ENCODE data around the gene SBK1. TPM values are rescaled to one million over a fixed set of nuclear protein-coding genes. Genes with fewer than 3 reads are reported as not detected.

Gene SBK1
- total RNA-seq, 1 donor from 2014 or later: 7.0 TPM

DNA sequence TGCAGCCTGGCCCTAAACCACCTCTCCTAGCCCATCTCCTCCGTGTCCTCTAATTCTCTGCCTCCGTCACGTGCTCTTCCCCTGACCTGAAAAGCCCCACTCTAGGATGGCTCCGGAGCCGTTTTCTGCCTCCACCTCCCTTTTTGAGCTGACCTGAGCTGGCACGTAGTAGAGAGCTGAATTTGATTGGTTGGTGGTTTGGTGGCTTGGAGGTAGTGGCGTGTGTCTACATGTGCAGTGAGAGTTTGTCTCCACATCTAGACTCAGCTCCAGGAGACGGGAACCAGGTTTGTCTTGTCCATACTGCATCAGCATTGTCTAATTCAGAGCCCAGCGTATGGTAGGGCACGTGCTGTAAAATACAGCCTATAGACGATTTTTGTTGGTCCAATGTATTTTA, 3.0 kb downstream of the SBK1 start:
- DNase-seq (ENCODE audit: low read depth) (no peak), FAIRE-seq (no peak)
- Histone ChIP-seq H3K4me3 (ENCODE audit: insufficient read depth, low read depth, low read length) (no peak overlapping the region), H4K20me1 (ENCODE audit: insufficient read depth, low read length) (peaks cover 7% of the 10 kb centered on the region), H2AFZ (ENCODE audit: low read depth, low read length) (no peak overlapping the region), H3K27ac (ENCODE audit: low read depth, low read length) (no peak overlapping the region), H3K9ac (ENCODE audit: low read length) (no peak overlapping the region), H3K27me3 (ENCODE audit: insufficient read depth, low read length) (peaks cover 13% of the 10 kb centered on the region), H3K4me1 (ENCODE audit: insufficient read depth, low read length) (peaks cover 2% of the 10 kb centered on the region), H3K79me2 (ENCODE audit: insufficient read depth, low read length) (no peaks in the 10 kb centered on the region), H3K36me3 (ENCODE audit: insufficient read depth, low read length) (no peaks in the 10 kb centered on the region), H3K9me3 (ENCODE audit: insufficient read depth, low read depth, low read length) (no peaks in the 10 kb centered on the region), H3K4me2 (ENCODE audit: low read length) (no peak overlapping the region)
- Mint-ChIP-seq H3K9me3 (ENCODE audit: unreplicated experiment) (no peaks in the 10 kb centered on the region), H3K4me1 (ENCODE audit: low read depth, unreplicated experiment) (no peaks in the 10 kb centered on the region), H3K4me3 (ENCODE audit: unreplicated experiment) (peak overlapping the region; percentile 24), H3K36me3 (ENCODE audit: low read depth, unreplicated experiment) (peaks cover 2% of the 10 kb centered on the region), H3K27ac (ENCODE audit: unreplicated experiment) (no peak overlapping the region), H3K27me3 (ENCODE audit: low read depth, unreplicated experiment) (peaks cover 22% of the 10 kb centered on the region)
- TF ChIP-seq, protein P1, sequence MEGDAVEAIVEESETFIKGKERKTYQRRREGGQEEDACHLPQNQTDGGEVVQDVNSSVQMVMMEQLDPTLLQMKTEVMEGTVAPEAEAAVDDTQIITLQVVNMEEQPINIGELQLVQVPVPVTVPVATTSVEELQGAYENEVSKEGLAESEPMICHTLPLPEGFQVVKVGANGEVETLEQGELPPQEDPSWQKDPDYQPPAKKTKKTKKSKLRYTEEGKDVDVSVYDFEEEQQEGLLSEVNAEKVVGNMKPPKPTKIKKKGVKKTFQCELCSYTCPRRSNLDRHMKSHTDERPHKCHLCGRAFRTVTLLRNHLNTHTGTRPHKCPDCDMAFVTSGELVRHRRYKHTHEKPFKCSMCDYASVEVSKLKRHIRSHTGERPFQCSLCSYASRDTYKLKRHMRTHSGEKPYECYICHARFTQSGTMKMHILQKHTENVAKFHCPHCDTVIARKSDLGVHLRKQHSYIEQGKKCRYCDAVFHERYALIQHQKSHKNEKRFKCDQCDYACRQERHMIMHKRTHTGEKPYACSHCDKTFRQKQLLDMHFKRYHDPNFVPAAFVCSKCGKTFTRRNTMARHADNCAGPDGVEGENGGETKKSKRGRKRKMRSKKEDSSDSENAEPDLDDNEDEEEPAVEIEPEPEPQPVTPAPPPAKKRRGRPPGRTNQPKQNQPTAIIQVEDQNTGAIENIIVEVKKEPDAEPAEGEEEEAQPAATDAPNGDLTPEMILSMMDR (IDR thresholded peaks at IDR 0.05; ENCODE audit: insufficient read depth, low read depth, low read length): no peak
- no peak for TF ChIP-seq EZH2 (IDR thresholded peaks at IDR 0.05; ENCODE audit: insufficient read depth, low read length)

DNA sequence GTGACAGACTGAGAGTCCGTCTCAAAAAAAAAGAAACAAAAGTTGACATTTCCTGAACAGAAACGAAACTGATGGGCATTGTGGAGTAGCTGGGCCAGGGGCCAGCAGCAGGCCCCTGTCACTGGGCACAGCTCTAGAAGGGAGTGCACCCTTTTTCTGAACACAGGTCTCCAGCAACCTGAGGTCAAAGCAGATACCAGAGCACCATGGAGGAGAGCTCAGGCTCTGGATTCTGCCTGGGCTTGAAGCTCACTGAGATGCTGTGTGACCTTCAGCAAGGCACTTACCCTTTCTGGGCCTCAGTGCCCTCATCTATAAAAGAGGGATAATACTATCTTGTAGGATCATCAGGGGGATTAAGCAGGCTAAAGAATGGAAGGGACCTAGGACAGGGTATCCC, 5.0 kb downstream of the SBK1 start:
- Mint-ChIP-seq H3K27me3 (ENCODE audit: low read depth, unreplicated experiment) (peaks cover 22% of the 10 kb centered on the region), H3K36me3 (ENCODE audit: low read depth, unreplicated experiment) (peaks cover 2% of the 10 kb centered on the region), H3K27ac (ENCODE audit: unreplicated experiment) (no peak overlapping the region), H3K4me1 (ENCODE audit: low read depth, unreplicated experiment) (no peaks in the 10 kb centered on the region), H3K9me3 (ENCODE audit: unreplicated experiment) (no peaks in the 10 kb centered on the region), H3K4me3 (ENCODE audit: unreplicated experiment) (no peak overlapping the region)
- H3K4me2 ChIP-seq (ENCODE audit: low read length): no peak overlapping the region
- peaks cover 7% of the 10 kb centered on the region for H4K20me1 ChIP-seq (ENCODE audit: insufficient read depth, low read length)
- no peak overlapping the region for H3K27ac ChIP-seq (ENCODE audit: low read depth, low read length)
- H3K4me1 ChIP-seq (ENCODE audit: insufficient read depth, low read length): no peaks in the 10 kb centered on the region
- H3K79me2 ChIP-seq (ENCODE audit: insufficient read depth, low read length): no peaks in the 10 kb centered on the region
- peaks cover 13% of the 10 kb centered on the region for H3K27me3 ChIP-seq (ENCODE audit: insufficient read depth, low read length)
- TF ChIP-seq, protein P1 (IDR thresholded peaks at IDR 0.05; ENCODE audit: insufficient read depth, low read depth, low read length): no peak
- no peak for TF ChIP-seq EZH2 (IDR thresholded peaks at IDR 0.05; ENCODE audit: insufficient read depth, low read length)
- no peak overlapping the region for H3K9ac ChIP-seq (ENCODE audit: low read length)
- H3K36me3 ChIP-seq (ENCODE audit: insufficient read depth, low read length): no peaks in the 10 kb centered on the region
- H3K4me3 ChIP-seq (ENCODE audit: insufficient read depth, low read depth, low read length): no peak overlapping the region
- no peaks in the 10 kb centered on the region for H3K9me3 ChIP-seq (ENCODE audit: insufficient read depth, low read depth, low read length)
- DNase-seq (ENCODE audit: low read depth) (no peak), FAIRE-seq (no peak)
- H2AFZ ChIP-seq (ENCODE audit: low read depth, low read length): no peak overlapping the region

DNA sequence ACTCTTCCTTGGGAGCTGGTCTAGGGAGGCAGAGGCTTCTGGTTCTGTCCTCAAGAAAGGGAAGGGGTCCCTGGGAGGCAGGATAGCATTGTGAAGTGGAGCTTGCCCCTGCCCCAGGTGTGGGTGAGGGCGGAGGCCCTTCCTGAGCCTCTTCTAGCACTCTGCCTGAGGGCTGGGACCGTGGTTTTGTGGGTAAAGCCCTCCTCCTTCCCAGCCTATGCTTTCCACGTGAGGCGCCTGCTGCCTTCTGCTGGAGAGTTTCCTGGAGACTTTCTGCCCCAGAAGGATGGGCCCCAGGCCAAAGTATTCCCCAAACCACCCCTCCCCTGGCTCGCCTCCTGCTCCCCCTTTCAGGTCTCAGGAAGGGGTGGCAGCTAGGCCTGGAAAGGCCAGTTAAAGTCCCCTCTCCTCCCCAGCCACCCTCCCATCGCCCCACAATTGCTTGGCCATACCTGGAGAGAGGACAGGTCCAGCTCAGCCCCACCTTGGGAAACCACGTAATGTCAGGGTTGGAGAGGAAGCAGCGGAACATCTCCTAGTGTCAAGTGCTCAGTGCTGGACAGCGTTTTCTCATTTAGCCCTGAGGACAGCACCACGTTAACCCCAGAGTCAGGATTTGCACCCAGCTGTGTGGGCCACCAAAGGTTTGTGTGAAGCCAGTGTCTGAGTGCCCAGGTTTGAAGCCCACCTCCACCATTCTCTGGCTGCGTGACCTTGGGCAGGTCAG, 5.6 kb downstream of the SBK1 start:
- H3K27me3 Mint-ChIP-seq (ENCODE audit: low read depth, unreplicated experiment): peaks cover 22% of the 10 kb centered on the region
- Histone ChIP-seq H3K36me3 (ENCODE audit: insufficient read depth, low read length) (no peaks in the 10 kb centered on the region), H3K4me2 (ENCODE audit: low read length) (no peak overlapping the region), H3K9ac (ENCODE audit: low read length) (no peak overlapping the region), H3K79me2 (ENCODE audit: insufficient read depth, low read length) (no peaks in the 10 kb centered on the region), H2AFZ (ENCODE audit: low read depth, low read length) (no peak overlapping the region), H3K27me3 (ENCODE audit: insufficient read depth, low read length) (peaks cover 10% of the 10 kb centered on the region), H3K9me3 (ENCODE audit: insufficient read depth, low read depth, low read length) (no peaks in the 10 kb centered on the region), H4K20me1 (ENCODE audit: insufficient read depth, low read length) (peaks cover 7% of the 10 kb centered on the region), H3K4me1 (ENCODE audit: insufficient read depth, low read length) (no peaks in the 10 kb centered on the region), H3K4me3 (ENCODE audit: insufficient read depth, low read depth, low read length) (no peak overlapping the region), H3K27ac (ENCODE audit: low read depth, low read length) (no peak overlapping the region)
- DNase-seq (ENCODE audit: low read depth) (no peak), FAIRE-seq (no peak)
- H3K4me3 Mint-ChIP-seq (ENCODE audit: unreplicated experiment): no peak overlapping the region
- no peaks in the 10 kb centered on the region for H3K9me3 Mint-ChIP-seq (ENCODE audit: unreplicated experiment)
- no peaks in the 10 kb centered on the region for H3K4me1 Mint-ChIP-seq (ENCODE audit: low read depth, unreplicated experiment)
- no peak overlapping the region for H3K27ac Mint-ChIP-seq (ENCODE audit: unreplicated experiment)
- TF ChIP-seq, protein P1 (IDR thresholded peaks at IDR 0.05; ENCODE audit: insufficient read depth, low read depth, low read length): no peak
- no peak for TF ChIP-seq EZH2 (IDR thresholded peaks at IDR 0.05; ENCODE audit: insufficient read depth, low read length)
- H3K36me3 Mint-ChIP-seq (ENCODE audit: low read depth, unreplicated experiment): peaks cover 2% of the 10 kb centered on the region
